GM19467 (cell line): ENCODE measurements around the gene LDLR.

Source experiments
- ATAC-seq: cut with Tn5 transposase; IDR thresholded peaks from one replicate; pipeline ENCODE4 v1.9.1; 2021; ENCODE audit warnings: mild to moderate bottlenecking, moderate library complexity; ENCODE audit not compliant: unreplicated experiment

The LDLR gene

DNA sequence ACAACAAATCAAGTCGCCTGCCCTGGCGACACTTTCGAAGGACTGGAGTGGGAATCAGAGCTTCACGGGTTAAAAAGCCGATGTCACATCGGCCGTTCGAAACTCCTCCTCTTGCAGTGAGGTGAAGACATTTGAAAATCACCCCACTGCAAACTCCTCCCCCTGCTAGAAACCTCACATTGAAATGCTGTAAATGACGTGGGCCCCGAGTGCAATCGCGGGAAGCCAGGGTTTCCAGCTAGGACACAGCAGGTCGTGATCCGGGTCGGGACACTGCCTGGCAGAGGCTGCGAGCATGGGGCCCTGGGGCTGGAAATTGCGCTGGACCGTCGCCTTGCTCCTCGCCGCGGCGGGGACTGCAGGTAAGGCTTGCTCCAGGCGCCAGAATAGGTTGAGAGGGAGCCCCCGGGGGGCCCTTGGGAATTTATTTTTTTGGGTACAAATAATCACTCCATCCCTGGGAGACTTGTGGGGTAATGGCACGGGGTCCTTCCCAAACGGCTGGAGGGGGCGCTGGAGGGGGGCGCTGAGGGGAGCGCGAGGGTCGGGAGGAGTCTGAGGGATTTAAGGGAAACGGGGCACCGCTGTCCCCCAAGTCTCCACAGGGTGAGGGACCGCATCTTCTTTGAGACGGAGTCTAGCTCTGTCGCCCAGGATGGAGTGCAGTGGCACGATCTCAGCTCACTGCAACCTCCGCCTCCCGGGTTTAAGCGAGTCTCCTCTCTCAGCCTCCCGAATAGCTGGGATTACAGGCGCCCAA lies at the start of gene LDLR:
LDLR (plus strand) TSS at position 210 of the 760 bp plus-strand sequence; CDS start at position 296, 86 bp downstream.
- no peak for ATAC-seq

DNA sequence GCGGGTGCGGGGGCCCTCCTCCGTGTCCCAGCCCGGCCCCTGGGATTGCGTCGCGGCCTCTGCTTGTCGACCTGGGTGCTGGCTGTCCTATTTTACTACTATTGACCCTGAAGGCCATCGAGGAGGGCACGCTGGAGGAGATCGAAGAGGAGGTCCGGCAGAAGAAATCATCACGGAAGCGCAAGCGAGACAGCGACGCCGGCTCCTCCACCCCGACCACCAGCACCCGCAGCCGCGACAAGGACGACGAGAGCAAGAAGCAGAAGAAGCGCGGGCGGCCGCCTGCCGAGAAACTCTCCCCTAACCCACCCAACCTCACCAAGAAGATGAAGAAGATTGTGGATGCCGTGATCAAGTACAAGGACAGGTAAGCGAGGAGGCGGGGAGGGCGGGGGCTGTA lies 48.1 kb upstream of the LDLR start:
- ATAC-seq, result no peak

DNA sequence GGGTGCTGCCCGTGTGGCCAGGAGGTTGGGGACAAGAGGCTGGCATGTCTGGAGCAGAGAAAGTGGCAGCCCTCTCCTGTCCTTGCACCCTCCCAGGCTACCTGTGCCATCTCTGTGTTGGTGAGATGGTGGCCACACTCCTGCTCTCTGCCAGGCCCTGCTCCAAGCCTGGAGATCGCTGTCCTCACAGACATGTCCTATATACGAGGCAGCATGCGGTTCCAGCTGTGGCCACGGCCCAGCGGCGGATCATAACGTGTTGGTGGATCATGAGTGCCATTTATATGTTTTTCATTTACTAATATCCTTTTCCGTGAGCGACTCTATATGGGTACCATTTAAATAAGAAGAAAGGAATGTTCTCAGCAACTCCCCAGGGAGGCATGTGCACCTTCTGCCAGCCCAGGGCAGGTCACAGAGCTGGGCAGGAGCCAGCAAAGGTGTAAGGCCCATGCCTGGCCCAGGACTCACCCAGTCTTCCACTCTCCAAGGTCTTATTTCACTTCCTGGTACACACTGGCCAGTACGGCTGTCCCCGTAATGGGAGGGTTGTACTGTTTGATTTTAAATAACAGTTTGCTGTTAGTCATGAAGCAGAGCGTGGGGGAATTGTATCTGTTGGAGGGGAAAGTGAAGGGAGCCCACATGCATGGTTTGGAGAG lies 47.2 kb upstream of the LDLR start:
- ATAC-seq, result no peak

- no peak for ATAC-seq
Measured at GRCh38 chr19:11044431-11044830, 44.8 kb upstream of the LDLR start.

DNA sequence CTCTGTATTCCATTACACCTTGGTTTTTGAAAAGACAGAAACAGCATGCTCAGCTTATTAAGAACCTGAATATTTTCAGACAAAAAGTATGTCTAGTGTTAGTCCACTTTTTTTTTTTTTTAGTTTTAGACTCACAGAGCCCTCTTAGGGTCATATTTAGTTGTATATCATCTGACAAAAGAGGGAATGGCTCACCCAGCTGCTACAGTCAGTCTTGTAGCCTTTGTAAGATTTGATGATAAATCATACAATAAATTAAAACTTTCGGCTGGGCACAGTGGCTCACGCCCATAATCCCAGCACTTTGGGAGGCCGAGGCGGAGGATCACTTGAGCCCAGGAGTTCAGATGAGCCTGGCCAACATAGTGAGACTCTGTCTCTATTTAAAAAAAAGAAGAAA lies 43.7 kb upstream of the LDLR start:
- no peak for ATAC-seq

GRCh38 chr19:11046605-11047354 lies 42.5 kb upstream of the LDLR start:
- no peak for ATAC-seq

- no peak for ATAC-seq
Measured at GRCh38 chr19:11047866-11048265, 41.4 kb upstream of the LDLR start.

- no peak for ATAC-seq
Measured at GRCh38 chr19:11050323-11051114, 38.7 kb upstream of the LDLR start.

DNA sequence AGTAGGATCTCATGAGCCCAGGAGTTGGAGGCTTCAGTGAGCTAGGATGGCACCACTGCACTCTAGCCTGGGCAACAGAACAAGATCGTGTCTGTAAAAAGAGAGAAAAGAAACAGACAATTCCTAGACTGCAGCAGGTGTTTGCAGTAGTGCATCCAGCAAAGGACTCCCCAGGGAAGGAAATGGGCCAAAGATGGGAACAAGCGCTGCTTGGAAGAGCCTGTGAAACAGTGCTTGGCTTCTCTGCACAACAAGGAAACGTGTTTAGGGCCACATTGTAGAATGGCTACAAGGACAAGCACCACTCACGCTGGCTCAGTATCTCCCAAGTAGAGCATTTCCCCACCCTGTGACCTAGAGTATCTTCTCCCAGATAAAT lies 35.5 kb upstream of the LDLR start:
- no peak for ATAC-seq

- no peak for ATAC-seq
Measured at GRCh38 chr19:11054200-11054599, 35.1 kb upstream of the LDLR start.

GRCh38 chr19:11054628-11055027 lies 34.6 kb upstream of the LDLR start:
- no peak for ATAC-seq

DNA sequence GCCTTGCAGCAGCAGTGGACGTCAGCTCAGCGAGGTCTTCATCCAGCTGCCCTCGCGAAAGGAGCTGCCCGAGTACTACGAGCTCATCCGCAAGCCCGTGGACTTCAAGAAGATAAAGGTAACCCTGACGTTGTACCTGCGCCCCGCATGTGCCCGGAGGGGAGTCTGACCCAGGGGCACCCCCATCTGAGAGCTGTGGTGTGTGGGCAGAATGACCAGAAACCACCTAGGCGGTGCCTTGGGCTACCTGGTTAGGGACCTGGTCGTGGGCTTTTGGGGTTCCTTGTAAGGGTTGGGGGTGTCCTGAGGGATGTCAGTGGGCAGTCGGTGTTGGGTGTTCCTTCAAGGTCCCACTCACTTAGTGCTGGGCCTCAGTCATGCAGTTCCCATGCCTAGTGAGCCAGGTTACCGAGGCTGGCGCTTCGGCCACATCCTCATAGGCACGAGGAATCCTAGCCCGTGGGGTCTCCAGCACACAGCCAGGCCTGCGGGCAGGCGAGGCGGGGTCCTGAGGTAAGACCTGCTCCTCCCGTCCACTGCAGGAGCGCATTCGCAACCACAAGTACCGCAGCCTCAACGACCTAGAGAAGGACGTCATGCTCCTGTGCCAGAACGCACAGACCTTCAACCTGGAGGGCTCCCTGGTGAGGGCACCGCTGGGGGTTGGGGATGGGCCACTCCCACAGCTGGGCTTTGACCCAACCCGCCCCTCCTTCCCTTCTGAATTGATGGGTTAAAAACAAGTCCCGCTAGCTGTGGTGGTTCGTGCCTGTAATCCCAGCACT lies 30.8 kb upstream of the LDLR start:
- no peak for ATAC-seq

- no peak for ATAC-seq
Measured at GRCh38 chr19:11059511-11060358, 29.5 kb upstream of the LDLR start.

DNA sequence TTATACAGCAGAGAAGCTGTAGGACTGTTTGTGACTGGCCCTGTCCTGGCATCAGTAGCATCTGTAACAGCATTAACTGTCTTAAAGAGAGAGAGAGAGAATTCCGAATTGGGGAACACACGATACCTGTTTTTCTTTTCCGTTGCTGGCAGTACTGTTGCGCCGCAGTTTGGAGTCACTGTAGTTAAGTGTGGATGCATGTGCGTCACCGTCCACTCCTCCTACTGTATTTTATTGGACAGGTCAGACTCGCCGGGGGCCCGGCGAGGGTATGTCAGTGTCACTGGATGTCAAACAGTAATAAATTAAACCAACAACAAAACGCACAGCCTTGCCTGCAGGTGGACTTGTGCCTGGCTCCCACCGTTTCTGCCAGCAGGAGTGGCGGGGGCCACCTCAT lies 27.3 kb upstream of the LDLR start:
- no peak for ATAC-seq

- ATAC-seq, result no peak
Measured at GRCh38 chr19:11063434-11063833, 25.8 kb upstream of the LDLR start.

GRCh38 chr19:11064831-11065303 lies 24.4 kb upstream of the LDLR start:
- ATAC-seq, result no peak

GRCh38 chr19:11066326-11066725 lies 22.9 kb upstream of the LDLR start:
- ATAC-seq, result no peak

- no peak for ATAC-seq
Measured at GRCh38 chr19:11067356-11068113, 21.7 kb upstream of the LDLR start.

DNA sequence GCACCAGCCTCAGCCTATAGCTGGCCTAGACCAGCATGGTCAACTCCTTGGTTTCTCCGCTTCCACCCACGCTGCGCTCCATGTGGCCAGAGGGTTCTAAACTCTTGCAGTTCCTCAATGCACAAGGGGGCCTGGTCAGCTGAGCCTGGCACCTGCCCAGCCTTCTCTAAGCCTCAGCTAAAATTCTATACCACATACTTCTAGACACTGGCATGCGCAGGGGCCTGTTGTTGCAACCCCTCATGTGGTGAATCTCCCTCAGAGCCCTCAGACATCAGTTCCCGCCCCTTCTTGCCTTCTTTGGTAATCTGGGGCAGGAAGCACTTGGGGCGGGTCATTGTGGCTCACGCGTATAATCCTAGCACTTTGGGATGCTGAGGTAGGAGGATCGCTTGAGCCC lies 19.7 kb upstream of the LDLR start:
- ATAC-seq, result no peak
